ENCODE data around the gene SFRP5.

- TF ChIP-seq CTCF (IDR thresholded peaks at IDR 0.05) (no peak), POLR2A (IDR thresholded peaks at IDR 0.05) (no peak), POLR2AphosphoS5 (IDR thresholded peaks at IDR 0.05) (no peak)
These were observed 9.7 kb downstream of the SFRP5 start for GRCh38 chr10:97762056-97762455.

All from breast epithelium (tissue), 3 donors.